CD4-positive, alpha-beta memory T cell (primary cell): ENCODE results near the gene ZC3HAV1L. TPM values are rescaled to one million over a fixed set of nuclear protein-coding genes. Genes with fewer than 3 reads are reported as not detected.
A peak's percentile ranks its signal among the peaks of the same experiment; 100 is the strongest.
"Not testable (repeated sequence)": the region's sequence is repeated elsewhere in the genome, so short reads cannot be mapped to it uniquely, and the experiment has no call there.

Experiments
- CTCF ChIA-PET: fragments of 350-600 bp; sonication (Branson Sonifier 250); formaldehyde crosslinking; loops from one replicate; lab custom pipeline; 2021; ENCODE audit warnings: inconsistent platforms; ENCODE audit not compliant: partially characterized antibody; lab: Charles Lee
- POLR2A ChIA-PET: fragments of 350-600 bp; sonication (Branson Sonifier 250); formaldehyde crosslinking; loops from one replicate; lab custom pipeline; 2021; ENCODE audit not compliant: partially characterized antibody; lab: Charles Lee
- DNase-seq, 5 donors: peaks; one replicate each; pipeline versions ENCODE4 v3.0.0 to v3.0.0-alpha.2; 2020 to 2022; ENCODE audit warnings: mixed read lengths in 1 of 5
- H3K27ac ChIP-seq: one replicate; pipeline ENCODE4 v1.7.0; 2013; ENCODE audit warnings: low read depth, low read length
- H3K27me3 ChIP-seq: 2 replicates; pipeline ENCODE4 v1.7.0; 2013; ENCODE audit warnings: mild to moderate bottlenecking, low read length, moderate library complexity; ENCODE audit not compliant: insufficient read depth
- H3K36me3 ChIP-seq: 2 replicates; pipeline ENCODE4 v1.7.0; 2013; ENCODE audit warnings: mild to moderate bottlenecking, low read length, moderate library complexity; ENCODE audit not compliant: insufficient read depth
- H3K4me1 ChIP-seq: 2 replicates; pipeline ENCODE4 v1.7.0; 2013; ENCODE audit warnings: mild to moderate bottlenecking, low read length, moderate library complexity; ENCODE audit not compliant: insufficient read depth
- H3K4me3 ChIP-seq, 2 donors: one replicate each; pipeline ENCODE4 v1.7.0; 2013; ENCODE audit warnings: low read length in 2 of 2, mild to moderate bottlenecking in 1 of 2
- H3K9me3 ChIP-seq, 2 donors: one replicate each; pipeline ENCODE4 v1.7.0; 2013; ENCODE audit warnings: low read length in 2 of 2, control low read depth in 1 of 2; ENCODE audit not compliant: control insufficient read depth in 1 of 2
- H3K27ac Mint-ChIP-seq, 7 donors: one replicate each; pipeline ENCODE4 v1.8.0; 2020 to 2021; ENCODE audit warnings: mixed read lengths in 7 of 7, mild to moderate bottlenecking in 6 of 7, inconsistent platforms in 3 of 7, moderate library complexity in 3 of 7
- H3K27me3 Mint-ChIP-seq, 2 donors: one replicate each; pipeline ENCODE4 v1.8.0; 2020 to 2021; ENCODE audit warnings: mixed read lengths in 2 of 2
- H3K36me3 Mint-ChIP-seq, 2 donors: one replicate each; pipeline ENCODE4 v1.8.0; 2020 to 2021; ENCODE audit warnings: mixed read lengths in 2 of 2, inconsistent platforms in 1 of 2, mild to moderate bottlenecking in 1 of 2
- H3K4me1 Mint-ChIP-seq, 4 donors: one replicate each; pipeline ENCODE4 v1.8.0; 2020 to 2021; ENCODE audit warnings: mixed read lengths in 4 of 4, mild to moderate bottlenecking in 1 of 4
- H3K4me3 Mint-ChIP-seq, 8 donors: one replicate each; pipeline ENCODE4 v1.8.0; 2020 to 2021; ENCODE audit warnings: mixed read lengths in 8 of 8, mild to moderate bottlenecking in 7 of 8, moderate library complexity in 6 of 8, inconsistent platforms in 3 of 8
- H3K9me3 Mint-ChIP-seq, 8 donors: one replicate each; pipeline ENCODE4 v1.8.0; 2020 to 2021; ENCODE audit warnings: mixed read lengths in 8 of 8, mild to moderate bottlenecking in 5 of 8, inconsistent platforms in 3 of 8, moderate library complexity in 1 of 8
- intact Hi-C: fragments of 100-400 bp; cut with micrococcal nuclease; formaldehyde crosslinking; loops from one replicate; pipeline ENCODE4 v1.15.1; 2023
- polyA plus RNA-seq, 2 donors: library from polyadenylated mRNA; unstranded; fragments of 300-500 nt; fragmentation: Illumina TruSeq; gene quantifications; one replicate each; pipeline ENCODE4 v1.2.3, GENCODE V29; 2021
- total RNA-seq, 2 experiments: library from RNA; stranded (reverse); gene quantifications; one replicate each; pipeline ENCODE4 v1.2.3, GENCODE V29; 2021

ZC3HAV1L gene
- total and polyA plus RNA-seq, 4 experiments from 2014 or later, result 0.37 to 4.6 (median 3.8) TPM; not detected in 1

DNA sequence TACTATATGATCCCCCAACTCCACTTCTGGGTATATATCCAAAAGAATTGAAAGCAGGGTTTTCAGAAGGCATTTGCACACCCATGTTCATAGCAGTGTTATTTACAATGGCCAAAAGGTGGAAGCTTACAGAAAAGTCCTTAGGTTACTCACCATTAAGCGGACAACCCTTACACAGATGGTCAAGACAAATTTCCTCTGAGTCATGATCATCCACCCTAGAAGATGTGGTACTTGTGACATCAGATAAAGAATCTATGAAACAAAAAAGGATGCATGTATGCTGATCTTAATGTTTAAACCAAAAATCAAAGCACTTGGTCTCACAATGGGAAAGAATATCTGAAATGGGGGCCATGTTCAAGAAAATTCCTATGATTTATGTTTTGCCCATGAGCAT lies 42.6 kb upstream of the ZC3HAV1L start:
- Histone ChIP-seq H3K4me3 (no peak overlapping the region), H3K27me3 (no peaks in the 10 kb centered on the region), H3K36me3 (peaks cover 92% of the 10 kb centered on the region), H3K27ac (no peak overlapping the region), H3K9me3 (no peaks in the 10 kb centered on the region), H3K4me1 (peaks cover 76% of the 10 kb centered on the region)
- DNase-seq, result no peak
- Mint-ChIP-seq H3K9me3 (peaks cover 0 to 2% (median 0%) of the 10 kb centered on the region in 8 donors), H3K27me3 (no peaks in the 10 kb centered on the region), H3K4me1 (peaks cover 47 to 92% (median 73%) of the 10 kb centered on the region in 4 donors), H3K36me3 (peaks cover 73 to 93% of the 10 kb centered on the region in 2 donors), H3K27ac (peak overlapping the region; percentile 8 to 93 (median 85)), H3K4me3 (peak overlapping the region in 2 of 8 donors; percentile 7 to 35)
- CTCF ChIA-PET, result interaction anchor here (1.0 to 1.1 kb wide), 2 partner anchors 15 to 192 kb away, joined by 3 to 4 read pairs; no protein-coding TSS in a partner anchor
- POLR2A ChIA-PET, result interaction anchor here (1.0 to 14.0 kb wide), 5 partner anchors 15 to 33 kb away, joined by 3 to 244 read pairs (median 15); no protein-coding TSS in a partner anchor
- intact Hi-C loops, result no loop called here

GRCh38 chr7:139077706-139078105 lies 41.9 kb upstream of the ZC3HAV1L start:
- H3K27me3 ChIP-seq, H3K4me3 ChIP-seq, H3K9me3 Mint-ChIP-seq, H3K27me3 Mint-ChIP-seq, DNase-seq, H3K27ac ChIP-seq, H3K9me3 ChIP-seq, H3K4me3 Mint-ChIP-seq: not testable (repeated sequence)
- POLR2A ChIA-PET, result interaction anchor here (1.0 to 14.0 kb wide), 5 partner anchors 15 to 33 kb away, joined by 3 to 244 read pairs (median 15); no protein-coding TSS in a partner anchor
- peak overlapping the region; percentile 46 to 92 (median 60) for H3K27ac Mint-ChIP-seq
- intact Hi-C loops, result loop anchor here (2.0 kb wide), 1 partner anchor 17 kb away; no protein-coding TSS in a partner anchor
- peaks cover 69 to 87% of the 10 kb centered on the region in 2 donors for H3K36me3 Mint-ChIP-seq
- Histone ChIP-seq H3K4me1 (peaks cover 74% of the 10 kb centered on the region), H3K36me3 (peaks cover 88% of the 10 kb centered on the region)
- CTCF ChIA-PET, result interaction anchor here (0.8 to 9.6 kb wide), 7 partner anchors 7 to 191 kb away, joined by 3 to 140 read pairs (median 4); a partner anchor contains a TSS
- H3K4me1 Mint-ChIP-seq, result peaks cover 43 to 89% (median 70%) of the 10 kb centered on the region in 4 donors

DNA sequence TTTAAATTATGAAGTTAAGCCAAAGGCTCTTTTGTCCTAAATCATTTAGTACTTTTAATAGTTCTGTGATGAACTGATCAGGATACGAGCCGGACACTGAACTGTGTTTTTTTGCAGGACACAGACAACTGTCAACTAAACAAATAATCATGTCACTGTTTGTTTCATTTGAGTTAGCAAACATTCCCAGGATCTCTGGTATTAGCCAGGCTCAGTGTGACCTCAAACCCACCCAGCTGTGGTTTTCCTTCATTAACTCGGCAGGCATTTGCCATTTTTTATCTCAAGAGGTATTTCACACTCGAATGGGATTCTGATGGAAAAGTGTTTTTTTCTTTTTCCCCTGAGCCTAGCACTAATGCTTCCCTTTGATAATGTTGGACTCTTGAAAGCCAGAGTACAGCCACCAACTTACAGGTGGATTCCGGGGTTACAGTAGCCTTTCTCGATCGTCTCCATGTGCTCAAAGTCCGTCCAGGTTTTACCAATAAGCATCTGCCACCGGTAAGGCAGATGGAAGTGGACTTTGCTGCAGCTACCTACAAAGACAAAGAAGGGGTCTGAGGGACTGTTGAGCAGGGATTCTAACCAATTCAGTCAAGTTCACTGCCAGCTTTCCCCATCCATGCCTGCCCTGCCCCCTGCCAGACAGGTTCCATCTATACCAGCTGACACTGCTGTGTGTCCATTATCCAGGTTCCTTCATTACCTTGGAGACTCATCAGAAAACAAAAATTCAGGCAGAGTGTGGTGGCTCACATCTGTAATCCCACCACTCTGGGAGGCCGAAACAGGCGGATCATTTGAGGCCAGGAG lies 40.2 kb upstream of the ZC3HAV1L start:
- H3K4me3 Mint-ChIP-seq, result peak overlapping the region in 1 of 8 donors; percentile 7
- H3K4me3 ChIP-seq, result no peak overlapping the region
- ChIA-PET CTCF (interaction anchor here (1.0 to 9.6 kb wide), 21 partner anchors 9 to 337 kb away, joined by 3 to 140 read pairs (median 15); a partner anchor contains a TSS), POLR2A (interaction anchor here (0.8 to 14.0 kb wide), 9 partner anchors 10 to 284 kb away, joined by 3 to 244 read pairs (median 11); partner anchors contain the start of genes LUC7L2 and ZC3HAV1)
- H3K9me3 ChIP-seq, result no peaks in the 10 kb centered on the region
- H3K9me3 Mint-ChIP-seq, result peaks cover 0 to 2% (median 0%) of the 10 kb centered on the region in 8 donors
- peaks cover 90% of the 10 kb centered on the region for H3K36me3 ChIP-seq
- peaks cover 70% of the 10 kb centered on the region for H3K4me1 ChIP-seq
- peaks cover 76 to 88% of the 10 kb centered on the region in 2 donors for H3K36me3 Mint-ChIP-seq
- peak overlapping the region; percentile 27 for H3K27ac ChIP-seq
- peak overlapping the region; percentile 61 to 88 (median 79) for H3K27ac Mint-ChIP-seq
- no peaks in the 10 kb centered on the region for H3K27me3 Mint-ChIP-seq
- no peaks in the 10 kb centered on the region for H3K27me3 ChIP-seq
- intact Hi-C loops, result loop anchor here (1.0 to 2.0 kb wide), 8 partner anchors 15 to 190 kb away; partner anchors contain the start of gene ZC3HAV1
- no peak for DNase-seq
- peaks cover 45 to 89% (median 68%) of the 10 kb centered on the region in 4 donors for H3K4me1 Mint-ChIP-seq

DNA sequence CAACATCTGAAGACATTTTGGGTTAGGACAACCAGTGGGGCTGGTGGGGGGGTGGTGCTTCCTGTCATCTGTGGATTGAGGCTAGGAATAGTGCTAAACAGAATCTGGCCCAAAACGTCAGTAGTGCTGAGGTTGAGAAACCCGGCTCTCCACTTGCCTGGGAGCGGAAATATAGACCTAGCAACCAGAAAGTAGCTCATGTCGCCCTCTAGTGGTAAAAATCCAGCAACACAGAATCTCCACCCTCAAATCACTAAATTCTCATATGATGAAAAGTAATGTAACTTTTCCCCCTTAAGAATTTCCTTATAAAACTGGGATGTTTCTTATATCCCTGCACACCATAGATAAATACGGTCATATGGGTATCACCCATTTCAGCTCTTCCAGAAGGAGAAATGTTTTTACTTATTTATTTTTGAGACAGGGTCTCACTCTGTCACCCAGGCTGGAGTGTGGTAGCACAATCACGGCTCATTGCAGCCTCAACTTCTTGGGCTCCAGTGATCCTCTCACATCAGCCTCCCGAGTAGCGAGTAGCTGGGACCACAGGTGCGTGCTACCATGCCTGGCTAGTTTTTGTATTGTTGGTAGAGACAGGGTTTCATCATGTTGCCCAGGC lies 39.3 kb upstream of the ZC3HAV1L start:
- peaks cover 38 to 82% (median 59%) of the 10 kb centered on the region in 4 donors for H3K4me1 Mint-ChIP-seq
- intact Hi-C loops, result loop anchor here (1.0 to 2.0 kb wide), 7 partner anchors 19 to 189 kb away; partner anchors contain the start of gene ZC3HAV1
- no peaks in the 10 kb centered on the region for H3K27me3 Mint-ChIP-seq
- H3K27ac Mint-ChIP-seq, result peak overlapping the region; percentile 86 to 91 (median 88)
- Histone ChIP-seq H3K27me3 (no peaks in the 10 kb centered on the region), H3K4me1 (peaks cover 61% of the 10 kb centered on the region), H3K36me3 (peaks cover 82% of the 10 kb centered on the region), H3K9me3 (no peaks in the 10 kb centered on the region), H3K27ac (peak overlapping the region; percentile 27), H3K4me3 (no peak overlapping the region)
- H3K36me3 Mint-ChIP-seq, result peaks cover 68 to 81% of the 10 kb centered on the region in 2 donors
- ChIA-PET POLR2A (interaction anchor here (0.8 to 14.0 kb wide), 18 partner anchors 8 to 285 kb away, joined by 3 to 244 read pairs (median 6); partner anchors contain the start of genes LUC7L2, ZC3HAV1 and ZC3HAV1L), CTCF (interaction anchor here (0.6 to 9.6 kb wide), 32 partner anchors 10 to 336 kb away, joined by 3 to 140 read pairs (median 9); a partner anchor contains a TSS)
- peaks cover 0 to 2% (median 0%) of the 10 kb centered on the region in 8 donors for H3K9me3 Mint-ChIP-seq
- H3K4me3 Mint-ChIP-seq, result peak overlapping the region; percentile 53 to 75 (median 58)
- peak; percentile 77 to 84 (median 80) for DNase-seq

DNA sequence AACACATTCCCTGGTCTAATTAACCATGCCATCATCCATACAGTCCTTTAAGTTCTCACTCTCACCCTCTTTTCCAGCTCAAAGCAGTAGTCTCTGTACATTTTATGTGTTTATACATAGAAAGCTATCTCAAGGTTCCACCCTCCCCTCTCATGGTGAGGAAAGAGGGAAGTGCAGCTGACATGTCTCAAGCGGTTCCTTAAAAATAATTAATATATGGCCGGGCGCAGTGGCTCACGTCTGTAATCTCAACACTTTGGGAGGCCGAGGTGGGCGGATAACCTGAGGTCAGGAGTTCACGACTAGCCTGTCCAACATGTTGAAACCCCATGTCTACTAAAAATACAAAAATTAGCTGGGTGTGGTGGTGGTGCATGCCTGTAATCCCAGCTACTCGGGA lies 37.0 kb upstream of the ZC3HAV1L start:
- Mint-ChIP-seq H3K27ac (peak overlapping the region; percentile 59 to 96 (median 88)), H3K4me3 (peak overlapping the region in 6 of 8 donors; percentile 6 to 81 (median 41)), H3K4me1 (peaks cover 30 to 76% (median 47%) of the 10 kb centered on the region in 4 donors), H3K36me3 (peaks cover 64 to 79% of the 10 kb centered on the region in 2 donors), H3K27me3 (no peaks in the 10 kb centered on the region), H3K9me3 (no peaks in the 10 kb centered on the region)
- no peak overlapping the region for H3K4me3 ChIP-seq
- peaks cover 79% of the 10 kb centered on the region for H3K36me3 ChIP-seq
- H3K27me3 ChIP-seq, result no peaks in the 10 kb centered on the region
- H3K4me1 ChIP-seq, result peaks cover 49% of the 10 kb centered on the region
- intact Hi-C loops, result no loop called here
- ChIA-PET POLR2A (interaction anchor here (0.9 to 6.7 kb wide), 12 partner anchors 10 to 56 kb away, joined by 3 to 56 read pairs (median 4); no protein-coding TSS in a partner anchor), CTCF (interaction anchor here (0.6 to 9.6 kb wide), 8 partner anchors 10 to 186 kb away, joined by 3 to 140 read pairs (median 4); no protein-coding TSS in a partner anchor)
- H3K9me3 ChIP-seq, result no peaks in the 10 kb centered on the region
- H3K27ac ChIP-seq, result peak overlapping the region; percentile 43
- no peak for DNase-seq

DNA sequence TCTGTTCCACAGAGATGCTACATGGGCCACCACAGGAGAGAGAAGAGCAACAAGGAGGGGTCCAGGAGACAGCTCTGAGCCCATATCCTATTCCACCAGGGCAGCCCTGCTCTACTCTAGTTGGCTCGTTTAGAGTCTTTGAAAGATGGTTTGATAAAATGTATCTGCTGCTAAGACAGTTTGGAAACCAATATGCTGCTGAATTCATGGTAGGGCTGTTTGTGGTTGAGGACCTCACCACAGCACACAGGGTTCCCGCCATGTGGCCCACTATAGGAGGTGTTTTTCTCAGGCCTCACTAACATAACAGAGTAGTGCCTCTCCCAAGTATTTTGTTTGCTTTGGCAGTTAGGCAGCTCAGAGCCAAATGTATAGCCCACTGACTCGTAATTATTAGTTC lies 35.8 kb upstream of the ZC3HAV1L start:
- Histone ChIP-seq H3K9me3 (no peaks in the 10 kb centered on the region), H3K4me1 (peaks cover 48% of the 10 kb centered on the region), H3K36me3 (peaks cover 78% of the 10 kb centered on the region), H3K4me3 (no peak overlapping the region), H3K27ac (no peak overlapping the region), H3K27me3 (no peaks in the 10 kb centered on the region)
- Mint-ChIP-seq H3K9me3 (peaks cover 0 to 2% (median 0%) of the 10 kb centered on the region in 8 donors), H3K4me1 (peaks cover 29 to 78% (median 47%) of the 10 kb centered on the region in 4 donors), H3K4me3 (peak overlapping the region in 4 of 8 donors; percentile 17 to 81 (median 40)), H3K27ac (peak overlapping the region; percentile 52 to 91 (median 83)), H3K27me3 (no peaks in the 10 kb centered on the region), H3K36me3 (peaks cover 66 to 79% of the 10 kb centered on the region in 2 donors)
- ChIA-PET CTCF (interaction anchor here (0.9 to 9.6 kb wide), 7 partner anchors 9 to 51 kb away, joined by 3 to 140 read pairs (median 4); no protein-coding TSS in a partner anchor), POLR2A (interaction anchor here (0.7 to 6.7 kb wide), 6 partner anchors 8 to 186 kb away, joined by 3 to 56 read pairs (median 3); a partner anchor contains a TSS)
- no peak for DNase-seq
- intact Hi-C loops, result no loop called here
